GM12874 (cell line): ENCODE results near the gene CFAP20DC.

ENCODE experiments used
- CTCF ChIP-seq: IDR thresholded peaks from 2 replicates; pipeline ENCODE4 v1.5.1; 2011; ENCODE audit warnings: low read depth, mild to moderate bottlenecking, control low read depth, low read length, moderate library complexity; ENCODE audit not compliant: insufficient read depth

Gene CFAP20DC

GRCh38 chr3:58824285-58824684 lies 225.5 kb downstream of the CFAP20DC start:
- TF ChIP-seq CTCF, result peak; percentile 64

GRCh38 chr3:58804914-58805313 lies 244.9 kb downstream of the CFAP20DC start:
- TF ChIP-seq CTCF, result no peak

- TF ChIP-seq CTCF, result no peak
Observed at GRCh38 chr3:58801541-58801940, 248.3 kb downstream of the CFAP20DC start.

- no peak for TF ChIP-seq CTCF
Observed at GRCh38 chr3:58800940-58801339, 248.9 kb downstream of the CFAP20DC start.

GRCh38 chr3:58800032-58800431 lies 249.8 kb downstream of the CFAP20DC start:
- TF ChIP-seq CTCF, result no peak

GRCh38 chr3:58799271-58799670 lies 250.6 kb downstream of the CFAP20DC start:
- no peak for TF ChIP-seq CTCF

GRCh38 chr3:58798312-58798711 lies 251.5 kb downstream of the CFAP20DC start:
- TF ChIP-seq CTCF, result no peak

GRCh38 chr3:58794750-58795149 lies 255.1 kb downstream of the CFAP20DC start:
- no peak for TF ChIP-seq CTCF
